ENCODE results near the gene FNBP1. TPM values are rescaled to one million over a fixed set of nuclear protein-coding genes. Genes with fewer than 3 reads are reported as not detected.

The FNBP1 gene
- total RNA-seq, 2 experiments from 2014 or later = 266 to 268 TPM

DNA sequence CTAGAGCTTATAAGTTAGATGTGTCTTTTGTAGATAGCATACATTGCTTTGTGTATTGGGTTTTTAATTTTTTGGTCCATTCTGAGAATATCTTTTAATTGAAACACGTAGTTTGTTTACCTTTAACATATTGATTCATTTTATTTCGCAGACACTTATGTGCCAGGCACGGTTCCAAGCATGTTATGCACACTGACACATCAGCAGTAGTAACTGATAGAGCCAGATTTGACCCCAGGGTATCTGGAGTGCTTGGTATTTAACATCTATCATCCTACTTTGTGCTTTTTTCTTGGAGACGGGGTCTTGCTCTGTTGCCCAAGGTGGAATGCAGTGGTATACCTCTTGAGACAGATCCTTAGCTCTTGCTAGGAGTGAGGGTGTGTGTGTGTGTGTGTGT, 135.8 kb downstream of the FNBP1 start:
- H3K9me3 Mint-ChIP-seq = no peaks in the 10 kb centered on the region
- ATAC-seq = no peak
- POLR2A ChIA-PET = interaction anchor here (0.6 to 1.9 kb wide), 4 partner anchors 12 to 20 kb away, joined by 3 to 5 read pairs (median 4); no protein-coding TSS in a partner anchor
- H3K27me3 Mint-ChIP-seq = no peaks in the 10 kb centered on the region
- intact Hi-C loops (cut with micrococcal nuclease) = no loop called here
- peaks cover 35% of the 10 kb centered on the region for H3K4me1 Mint-ChIP-seq (ENCODE audit: low read depth)
- no peak for DNase-seq
- peaks cover 72% of the 10 kb centered on the region for H3K36me3 Mint-ChIP-seq (ENCODE audit: low read depth)
- TF ChIP-seq, protein P1, sequence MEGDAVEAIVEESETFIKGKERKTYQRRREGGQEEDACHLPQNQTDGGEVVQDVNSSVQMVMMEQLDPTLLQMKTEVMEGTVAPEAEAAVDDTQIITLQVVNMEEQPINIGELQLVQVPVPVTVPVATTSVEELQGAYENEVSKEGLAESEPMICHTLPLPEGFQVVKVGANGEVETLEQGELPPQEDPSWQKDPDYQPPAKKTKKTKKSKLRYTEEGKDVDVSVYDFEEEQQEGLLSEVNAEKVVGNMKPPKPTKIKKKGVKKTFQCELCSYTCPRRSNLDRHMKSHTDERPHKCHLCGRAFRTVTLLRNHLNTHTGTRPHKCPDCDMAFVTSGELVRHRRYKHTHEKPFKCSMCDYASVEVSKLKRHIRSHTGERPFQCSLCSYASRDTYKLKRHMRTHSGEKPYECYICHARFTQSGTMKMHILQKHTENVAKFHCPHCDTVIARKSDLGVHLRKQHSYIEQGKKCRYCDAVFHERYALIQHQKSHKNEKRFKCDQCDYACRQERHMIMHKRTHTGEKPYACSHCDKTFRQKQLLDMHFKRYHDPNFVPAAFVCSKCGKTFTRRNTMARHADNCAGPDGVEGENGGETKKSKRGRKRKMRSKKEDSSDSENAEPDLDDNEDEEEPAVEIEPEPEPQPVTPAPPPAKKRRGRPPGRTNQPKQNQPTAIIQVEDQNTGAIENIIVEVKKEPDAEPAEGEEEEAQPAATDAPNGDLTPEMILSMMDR (IDR thresholded peaks at IDR 0.05) = no peak
- H3K27ac Mint-ChIP-seq = peak overlapping the region; percentile 47
- CTCF ChIA-PET = interaction anchor here (1.9 kb wide), 1 partner anchor 10 kb away, joined by 4 read pairs; no protein-coding TSS in a partner anchor
- H3K4me3 Mint-ChIP-seq = peak overlapping the region; percentile 5

DNA sequence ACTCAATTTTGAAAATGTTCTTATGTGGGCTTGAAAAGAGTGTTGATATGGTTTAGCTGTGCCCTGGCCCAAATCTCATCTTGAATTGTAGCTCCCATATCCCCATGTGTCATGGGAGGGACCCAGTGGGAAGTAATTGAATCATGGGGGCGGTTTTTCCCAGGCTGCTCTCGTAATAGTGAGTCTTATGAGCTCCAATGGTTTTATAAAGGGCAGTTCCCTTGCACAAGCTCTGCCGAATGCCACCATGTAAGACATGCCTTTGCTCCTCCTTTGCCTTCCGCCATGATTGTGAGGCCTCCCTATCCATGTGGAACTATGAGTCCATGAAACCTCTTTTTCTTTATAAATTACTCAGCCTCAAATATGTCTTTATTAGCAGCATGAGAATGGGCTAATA, 136.7 kb downstream of the FNBP1 start:
- ChIA-PET CTCF (no interaction called here), POLR2A (interaction anchor here (0.5 to 1.9 kb wide), 3 partner anchors 13 to 25 kb away, joined by 3 to 4 read pairs (median 3); no protein-coding TSS in a partner anchor)
- peak overlapping the region; percentile 59 for H3K27ac Mint-ChIP-seq
- H3K4me3 Mint-ChIP-seq = no peak overlapping the region
- H3K27me3 Mint-ChIP-seq = no peaks in the 10 kb centered on the region
- peaks cover 76% of the 10 kb centered on the region for H3K36me3 Mint-ChIP-seq (ENCODE audit: low read depth)
- DNase-seq = no peak
- TF ChIP-seq, protein P1 (IDR thresholded peaks at IDR 0.05) = no peak
- H3K9me3 Mint-ChIP-seq = no peaks in the 10 kb centered on the region
- ATAC-seq = no peak
- intact Hi-C loops (cut with micrococcal nuclease) = no loop called here
- H3K4me1 Mint-ChIP-seq (ENCODE audit: low read depth) = peaks cover 43% of the 10 kb centered on the region

DNA sequence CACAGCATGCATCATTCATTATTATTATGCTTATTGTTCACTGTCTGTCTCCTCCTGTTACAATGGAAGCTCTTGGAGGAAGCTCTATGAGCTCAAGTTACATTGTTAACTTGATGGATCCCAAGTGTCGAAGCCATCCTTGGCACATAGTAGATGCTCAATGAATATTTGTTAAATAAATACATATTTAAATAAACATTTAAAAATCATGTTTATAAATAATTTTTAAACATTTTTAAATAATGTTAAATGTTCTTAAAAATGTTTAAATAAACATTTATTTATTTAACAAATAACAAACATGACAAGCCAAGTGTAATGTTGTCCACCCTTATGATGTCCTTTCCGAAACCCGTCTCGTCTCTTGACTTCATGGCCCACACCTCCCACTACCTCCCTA, 138.3 kb downstream of the FNBP1 start:
- peaks cover 45% of the 10 kb centered on the region for H3K4me1 Mint-ChIP-seq (ENCODE audit: low read depth)
- ChIA-PET POLR2A (interaction anchor here (1.0 to 4.2 kb wide), 4 partner anchors 13 to 51 kb away, joined by 3 to 18 read pairs (median 4); no protein-coding TSS in a partner anchor), CTCF (interaction anchor here (0.6 to 1.2 kb wide), 3 partner anchors 9 to 18 kb away, joined by 4 to 5 read pairs (median 4); no protein-coding TSS in a partner anchor)
- intact Hi-C loops (cut with micrococcal nuclease) = no loop called here
- H3K36me3 Mint-ChIP-seq (ENCODE audit: low read depth) = peaks cover 78% of the 10 kb centered on the region
- TF ChIP-seq, protein P1 (IDR thresholded peaks at IDR 0.05) = no peak
- DNase-seq (no peak), ATAC-seq (no peak)
- H3K9me3 Mint-ChIP-seq = no peaks in the 10 kb centered on the region
- H3K27ac Mint-ChIP-seq = peak overlapping the region; percentile 70
- no peak overlapping the region for H3K4me3 Mint-ChIP-seq
- no peaks in the 10 kb centered on the region for H3K27me3 Mint-ChIP-seq

DNA sequence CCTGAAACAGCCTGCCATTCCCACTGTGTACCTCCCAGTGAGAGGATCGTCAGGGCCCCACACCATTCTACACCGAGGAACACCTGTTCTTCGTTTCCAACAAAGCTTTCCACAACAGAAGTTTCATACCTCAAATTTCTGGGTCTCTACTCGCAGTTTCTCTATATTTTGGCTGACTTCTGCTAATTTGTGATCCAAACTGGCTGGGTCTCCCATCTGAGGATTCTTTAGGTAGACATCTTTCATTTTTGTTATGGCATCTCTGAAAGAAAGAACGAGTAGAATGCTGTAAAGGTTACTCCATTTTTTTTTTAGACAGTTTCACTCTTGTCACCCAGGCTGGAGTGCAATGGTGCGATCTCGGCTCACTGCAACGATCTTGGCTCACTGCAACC, 140.3 kb downstream of the FNBP1 start:
- Mint-ChIP-seq H3K27me3 (no peaks in the 10 kb centered on the region), H3K36me3 (ENCODE audit: low read depth) (peaks cover 81% of the 10 kb centered on the region), H3K9me3 (no peaks in the 10 kb centered on the region), H3K4me1 (ENCODE audit: low read depth) (peaks cover 52% of the 10 kb centered on the region), H3K4me3 (no peak overlapping the region), H3K27ac (peak overlapping the region; percentile 77)
- POLR2A ChIA-PET = interaction anchor here (1.2 to 4.2 kb wide), 3 partner anchors 11 to 14 kb away, joined by 4 to 18 read pairs (median 5); no protein-coding TSS in a partner anchor
- intact Hi-C loops (cut with micrococcal nuclease) = no loop called here
- CTCF ChIA-PET = no interaction called here
- TF ChIP-seq, protein P1 (IDR thresholded peaks at IDR 0.05) = no peak
- no peak for DNase-seq
- no peak for ATAC-seq

DNA sequence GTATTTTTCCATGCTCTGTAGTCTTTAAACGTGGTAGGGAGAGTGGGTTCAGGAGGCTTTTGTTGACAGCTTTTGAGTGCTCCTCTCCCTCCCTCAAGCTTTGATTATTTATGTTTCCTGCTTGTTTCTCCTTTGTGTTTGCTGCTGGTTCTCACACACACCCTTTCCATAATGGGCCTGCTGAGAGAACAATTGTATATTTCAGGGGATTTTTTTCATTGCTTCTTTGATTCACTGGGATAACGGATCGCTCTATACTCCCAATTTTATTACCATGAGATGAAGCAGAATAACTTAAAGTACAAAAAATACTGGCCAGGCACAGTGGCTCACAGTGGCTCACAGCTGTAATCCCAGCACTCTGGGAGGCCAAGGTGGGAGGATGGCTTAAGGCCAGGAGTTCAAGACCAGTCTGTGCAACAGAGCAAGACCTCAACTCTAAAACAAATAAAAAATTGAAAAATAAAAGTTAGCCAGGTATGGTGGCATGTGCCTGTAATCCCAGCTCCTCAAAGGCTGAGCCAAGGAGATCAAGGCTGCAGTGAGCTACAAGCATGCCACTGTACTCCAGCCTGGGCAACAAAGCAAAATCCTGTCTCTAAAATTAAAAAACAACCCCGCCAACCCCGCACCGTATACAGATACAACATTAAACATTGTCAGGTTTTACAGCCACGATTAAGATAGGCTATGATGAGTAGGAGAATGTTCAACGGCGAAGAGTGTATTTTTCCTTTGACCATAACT, 140.8 kb downstream of the FNBP1 start:
- no peak for ATAC-seq
- CTCF ChIA-PET = interaction anchor here (1.3 to 1.6 kb wide), 2 partner anchors 17 to 46 kb away, joined by 3 to 4 read pairs; no protein-coding TSS in a partner anchor
- peaks cover 80% of the 10 kb centered on the region for H3K36me3 Mint-ChIP-seq (ENCODE audit: low read depth)
- TF ChIP-seq, protein P1 (IDR thresholded peaks at IDR 0.05) = no peak
- POLR2A ChIA-PET = interaction anchor here (1.2 to 4.2 kb wide), 4 partner anchors 10 to 61 kb away, joined by 3 to 18 read pairs (median 4); no protein-coding TSS in a partner anchor
- intact Hi-C loops (cut with micrococcal nuclease) = no loop called here
- H3K9me3 Mint-ChIP-seq = no peaks in the 10 kb centered on the region
- H3K27ac Mint-ChIP-seq = peak overlapping the region; percentile 77
- no peaks in the 10 kb centered on the region for H3K27me3 Mint-ChIP-seq
- H3K4me1 Mint-ChIP-seq (ENCODE audit: low read depth) = peaks cover 51% of the 10 kb centered on the region
- no peak overlapping the region for H3K4me3 Mint-ChIP-seq
- DNase-seq = no peak
